Ramos (cell line): ENCODE data around the gene AK1.

Experiments used
- in situ Hi-C: fragments of 300-500 bp; cut with MboI; formaldehyde crosslinking; loops from one replicate; pipeline ENCODE4 v1.14.3; 2022; ENCODE audit warnings: low sequenced_read_pairs; ENCODE audit not compliant: unreplicated experiment

Gene AK1

DNA sequence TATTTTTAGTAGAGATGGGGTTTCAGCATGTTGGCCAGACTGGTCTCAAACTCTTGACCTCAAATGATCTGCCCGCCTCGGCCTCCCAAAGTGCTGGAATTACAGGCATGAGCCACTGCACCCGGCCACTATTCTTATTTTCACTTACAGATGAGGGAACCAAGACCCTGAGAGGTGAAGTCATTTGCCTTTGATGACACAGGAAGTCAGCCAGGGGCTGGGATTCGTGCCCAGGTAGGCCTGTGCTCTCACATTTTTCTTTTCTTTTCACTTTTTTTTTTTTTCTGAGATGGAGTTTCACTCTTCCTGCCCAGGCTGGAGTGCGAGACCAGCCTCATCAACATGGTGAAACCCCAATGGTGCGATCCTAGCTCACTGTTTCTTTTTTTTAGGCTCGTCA lies 45.2 kb downstream of the AK1 start:
- in situ Hi-C loops, result no loop called here

DNA sequence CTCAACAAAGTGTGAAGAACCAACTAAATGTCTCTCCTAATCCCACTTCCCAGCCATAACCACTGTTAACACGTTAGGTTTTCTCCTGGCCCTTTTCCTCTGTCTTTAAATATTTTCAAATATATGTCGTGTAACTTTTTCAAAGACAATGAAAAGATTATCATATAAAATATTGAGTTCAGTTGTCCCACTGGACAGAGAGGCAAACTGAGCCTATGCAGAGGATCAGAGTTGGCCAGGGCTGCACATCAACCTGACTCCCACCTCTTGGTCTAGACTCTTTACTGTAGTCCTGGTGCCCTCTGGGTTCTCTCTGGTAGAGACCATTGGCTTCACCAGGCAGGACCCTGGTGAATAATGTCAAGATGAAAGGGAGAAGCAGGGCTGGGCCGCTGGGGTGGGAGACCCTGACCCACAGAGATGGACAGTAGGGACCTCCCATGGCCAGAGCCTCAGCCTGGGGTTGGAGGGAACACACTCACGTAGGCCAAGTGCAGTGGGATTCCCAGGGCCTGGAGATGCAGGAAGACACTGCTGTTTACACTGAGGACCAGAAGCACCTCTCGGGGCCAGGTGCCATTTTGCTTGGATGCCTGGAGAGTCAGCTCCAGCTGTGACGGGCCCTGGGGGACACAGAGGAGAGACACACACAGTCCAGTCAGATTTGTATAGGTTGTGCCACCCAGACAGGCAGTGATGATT lies 48.1 kb downstream of the AK1 start:
- in situ Hi-C loops, result no loop called here

- in situ Hi-C loops, result no loop called here
Observed at GRCh38 chr9:127828262-127829031, 49.0 kb downstream of the AK1 start.

DNA sequence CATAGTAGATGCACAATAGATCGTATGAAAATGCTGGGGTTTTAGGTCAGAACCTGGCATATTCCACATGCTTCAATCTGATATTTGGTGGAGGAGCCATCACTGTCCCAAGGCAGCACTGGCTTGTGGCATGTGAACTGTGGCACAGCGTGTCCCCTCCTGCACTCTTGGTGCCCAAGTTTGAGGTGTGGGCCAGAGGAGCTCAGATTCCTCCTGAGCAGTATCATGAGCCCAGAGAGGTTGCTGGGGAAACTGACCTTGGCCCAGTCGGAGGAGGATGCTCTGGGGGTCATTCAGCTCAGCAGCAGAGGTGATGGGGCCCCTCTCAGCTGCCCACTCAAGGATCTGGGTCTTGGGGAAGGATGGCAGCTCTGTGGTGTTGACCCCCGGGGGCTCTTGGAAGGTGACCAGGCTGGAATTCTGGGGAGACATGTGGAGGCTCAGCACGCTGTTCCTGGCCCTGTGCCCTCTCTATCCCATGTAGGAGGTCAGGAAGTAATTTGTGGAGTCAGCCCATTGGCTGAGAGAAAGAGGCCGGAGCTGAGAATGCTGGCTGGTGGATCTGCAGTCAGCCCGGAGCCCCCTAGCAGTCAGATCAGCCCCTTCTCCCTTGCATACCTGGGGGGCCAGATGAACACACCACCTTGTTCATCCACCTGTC lies 51.1 kb downstream of the AK1 start:
- in situ Hi-C loops, result no loop called here

DNA sequence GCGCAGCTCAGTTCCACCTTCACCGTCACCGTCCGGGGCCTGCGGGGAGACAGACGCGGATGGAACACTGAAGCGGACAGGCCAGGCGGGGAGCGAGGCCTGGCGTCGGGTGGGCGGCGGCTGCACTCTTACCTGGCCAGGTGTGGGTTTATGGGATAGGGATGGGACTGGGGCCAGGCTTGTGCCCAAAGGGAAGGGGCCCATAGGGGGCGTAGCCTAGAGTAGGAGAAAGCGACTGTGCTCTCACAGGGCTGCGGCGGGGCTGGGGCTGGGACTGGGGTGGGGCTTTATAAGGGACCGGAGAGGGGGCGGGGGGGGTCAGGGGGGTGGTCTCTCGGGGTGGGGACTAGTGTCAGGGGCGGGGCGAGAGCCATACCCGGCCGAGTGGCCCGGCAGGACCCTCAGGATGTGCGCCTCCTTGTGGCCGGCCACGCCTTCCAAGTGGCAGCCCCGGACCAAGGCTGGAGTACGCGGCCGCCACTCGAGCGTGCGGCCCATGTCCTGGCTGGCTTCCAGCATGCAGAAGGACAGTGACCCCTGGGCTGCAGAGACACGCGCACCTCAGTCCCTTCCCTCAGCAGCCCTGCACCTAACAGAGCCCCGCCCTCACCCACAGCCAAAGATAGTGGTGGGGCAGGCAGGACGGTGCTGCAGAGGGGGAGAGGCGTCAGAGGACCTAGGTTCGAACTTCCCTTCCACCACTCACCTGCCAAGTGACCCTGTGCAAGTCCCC lies 52.0 kb downstream of the AK1 start:
- in situ Hi-C loops, result no loop called here

- in situ Hi-C loops, result no loop called here
Observed at GRCh38 chr9:127822108-127822507, 55.4 kb downstream of the AK1 start.

DNA sequence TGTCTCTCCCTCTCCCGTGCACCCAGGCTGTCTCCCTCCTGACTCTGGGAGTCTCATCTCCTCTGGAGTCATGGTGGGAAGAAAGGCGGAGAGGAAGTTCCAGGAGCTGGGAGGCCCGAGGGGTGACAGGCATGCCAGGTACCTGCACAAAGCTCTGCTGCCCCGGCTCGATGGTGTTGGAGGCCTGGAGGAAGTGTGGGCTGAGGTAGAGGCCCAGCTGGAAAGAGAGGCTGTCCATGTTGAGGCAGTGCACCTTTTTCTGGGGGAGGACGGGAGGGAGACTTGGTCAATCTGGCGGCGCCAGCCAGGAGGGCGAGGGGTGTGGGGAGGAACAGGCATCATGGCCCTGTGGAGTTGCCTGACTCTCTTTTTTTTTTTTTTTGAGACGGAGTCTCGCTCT lies 58.9 kb downstream of the AK1 start:
- in situ Hi-C loops, result no loop called here

- in situ Hi-C loops, result no loop called here
Observed at GRCh38 chr9:127817881-127818434, 59.5 kb downstream of the AK1 start.

GRCh38 chr9:127816728-127817127 lies 60.7 kb downstream of the AK1 start:
- in situ Hi-C loops, result no loop called here
